Measurements from ENCODE around the gene NAT16. TPM values are rescaled to one million over a fixed set of nuclear protein-coding genes. Genes with fewer than 3 reads are reported as not detected.
A peak's percentile ranks its signal among the peaks of the same experiment; 100 is the strongest.

Gene NAT16
- total and polyA plus RNA-seq, 12 donors = 0.14 TPM; not detected in 11

- intact Hi-C loops (cut with DNase I) = loop anchor here in 1 of 2 donors (10.0 kb wide), 1 partner anchor 154 kb away; no protein-coding TSS in a partner anchor
- no peaks in the 10 kb centered on the region for H3K27me3 ChIP-seq
- H3K27ac ChIP-seq = no peak overlapping the region
- DNase-seq = no peak
- H3K4me1 ChIP-seq (replicated peaks in 1 of 2) = peaks cover 4 to 15% of the 10 kb centered on the region in 2 donors
- no peak overlapping the region for H3K4me3 ChIP-seq
- H3K36me3 ChIP-seq (replicated peaks in 1 of 2) = no peaks in the 10 kb centered on the region
- TF ChIP-seq POLR2A (IDR thresholded peaks at IDR 0.05) = no peak
- no peak for TF ChIP-seq CTCF (IDR thresholded peaks at IDR 0.05)
- WGBS, 4 donors = 87 to 91% (median 90%) methylated on average over 4 of the region's 4 CpGs
- H3K9me3 ChIP-seq (replicated peaks in 1 of 3) = no peaks in the 10 kb centered on the region
Observed at GRCh38 chr7:101140746-101141382, 39.2 kb downstream of the NAT16 start.

GRCh38 chr7:101140339-101140699 is 39.8 kb downstream of the NAT16 start:
- no peak overlapping the region for H3K4me3 ChIP-seq
- no peaks in the 10 kb centered on the region for H3K36me3 ChIP-seq (replicated peaks in 1 of 2)
- DNase-seq = no peak
- no peaks in the 10 kb centered on the region for H3K27me3 ChIP-seq
- WGBS, 4 donors = 32 to 48% (median 42%) methylated on average over 3 of the region's 3 CpGs
- H3K9me3 ChIP-seq (replicated peaks in 1 of 3) = no peaks in the 10 kb centered on the region
- TF ChIP-seq POLR2A (IDR thresholded peaks at IDR 0.05) = no peak
- TF ChIP-seq CTCF (IDR thresholded peaks at IDR 0.05) = no peak
- intact Hi-C loops (cut with DNase I) = loop anchor here in 1 of 2 donors (10.0 kb wide), 1 partner anchor 154 kb away; no protein-coding TSS in a partner anchor
- H3K4me1 ChIP-seq (replicated peaks in 1 of 2) = peaks cover 4 to 15% of the 10 kb centered on the region in 2 donors
- no peak overlapping the region for H3K27ac ChIP-seq

DNA sequence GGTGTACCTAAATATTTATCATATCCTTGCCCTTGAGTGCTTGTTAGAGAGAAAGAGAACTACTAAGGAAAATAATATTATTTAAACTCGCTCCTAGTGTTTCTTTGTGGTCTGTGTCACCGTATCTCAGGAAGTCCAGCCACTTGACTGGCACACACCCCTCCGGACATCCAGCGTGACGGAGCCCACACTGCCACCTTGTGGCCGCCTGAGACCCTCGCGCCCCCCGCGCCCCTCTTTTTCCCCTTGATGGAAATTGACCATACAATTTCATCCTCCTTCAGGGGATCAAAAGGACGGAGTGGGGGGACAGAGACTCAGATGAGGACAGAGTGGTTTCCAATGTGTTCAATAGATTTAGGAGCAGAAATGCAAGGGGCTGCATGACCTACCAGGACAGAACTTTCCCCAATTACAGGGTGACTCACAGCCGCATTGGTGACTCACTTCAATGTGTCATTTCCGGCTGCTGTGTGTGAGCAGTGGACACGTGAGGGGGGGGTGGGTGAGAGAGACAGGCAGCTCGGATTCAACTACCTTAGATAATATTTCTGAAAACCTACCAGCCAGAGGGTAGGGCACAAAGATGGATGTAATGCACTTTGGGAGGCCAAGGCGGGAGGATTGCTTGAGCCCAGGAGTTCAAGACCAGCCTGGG is 41.8 kb downstream of the NAT16 start:
- Histone ChIP-seq H3K27ac (peak overlapping the region; percentile 27 to 89 (median 53)), H3K36me3 (replicated peaks in 1 of 2) (no peaks in the 10 kb centered on the region), H3K4me3 (peak overlapping the region in 1 of 4 donors; percentile 31), H3K9me3 (replicated peaks in 1 of 3) (no peaks in the 10 kb centered on the region), H3K27me3 (no peaks in the 10 kb centered on the region), H3K4me1 (replicated peaks in 1 of 2) (peaks cover 0 to 15% of the 10 kb centered on the region in 2 donors)
- 4 to 5% (median 4%) methylated on average over 16 of the region's 16 CpGs for WGBS, 4 donors
- peak; percentile 77 to 98 (median 84) for TF ChIP-seq CTCF (IDR thresholded peaks at IDR 0.05)
- peak in 1 of 2 donors; percentile 25 for TF ChIP-seq POLR2A (IDR thresholded peaks at IDR 0.05)
- intact Hi-C loops (cut with DNase I) = loop anchor here in 1 of 2 donors (2.0 kb wide), 1 partner anchor 50 kb away; no protein-coding TSS in a partner anchor
- peak; percentile 88 to 96 (median 95) for DNase-seq

- TF ChIP-seq POLR2A (IDR thresholded peaks at IDR 0.05) (no peak), CTCF (IDR thresholded peaks at IDR 0.05) (no peak)
- WGBS, 4 donors = 68 to 71% (median 69%) methylated on average over 5 to 9 of the region's 9 CpGs
- H3K4me3 ChIP-seq = peak overlapping the region in 1 of 4 donors; percentile 31
- intact Hi-C loops (cut with DNase I) = loop anchor here in 1 of 2 donors (2.0 kb wide), 1 partner anchor 49 kb away; no protein-coding TSS in a partner anchor
- no peak for DNase-seq
- H3K27ac ChIP-seq = peak overlapping the region; percentile 27 to 89 (median 53)
- no peaks in the 10 kb centered on the region for H3K27me3 ChIP-seq
- H3K36me3 ChIP-seq (replicated peaks in 1 of 2) = no peaks in the 10 kb centered on the region
- no peaks in the 10 kb centered on the region for H3K9me3 ChIP-seq (replicated peaks in 1 of 3)
- peaks cover 0 to 15% of the 10 kb centered on the region in 2 donors for H3K4me1 ChIP-seq (replicated peaks in 1 of 2)
Observed at GRCh38 chr7:101137651-101138212, 42.4 kb downstream of the NAT16 start.
